Subcutaneous adipose tissue (tissue), 4 donors: ENCODE data around the gene TMEM184B. TPM values are rescaled to one million over a fixed set of nuclear protein-coding genes. Genes with fewer than 3 reads are reported as not detected.

Experiments used
- total RNA-seq, 4 donors: library from RNA; depleted of rRNA; stranded (reverse); fragments of >200 nt; gene quantifications; one replicate each; pipeline ENCODE4 v1.1.0, GENCODE V29; 2016
- TF ChIP-seq, protein P1 (sequence below): fragments of 450-650 bp; IDR thresholded peaks from one replicate; pipeline ENCODE4 v1.5.1; 2016; ENCODE audit warnings: low read depth, mild to moderate bottlenecking, control low read depth, antibody characterized with exemption, moderate library complexity

Gene TMEM184B
- total RNA-seq, 4 donors from 2014 or later: 23.6 to 105 (median 41.4) TPM

DNA sequence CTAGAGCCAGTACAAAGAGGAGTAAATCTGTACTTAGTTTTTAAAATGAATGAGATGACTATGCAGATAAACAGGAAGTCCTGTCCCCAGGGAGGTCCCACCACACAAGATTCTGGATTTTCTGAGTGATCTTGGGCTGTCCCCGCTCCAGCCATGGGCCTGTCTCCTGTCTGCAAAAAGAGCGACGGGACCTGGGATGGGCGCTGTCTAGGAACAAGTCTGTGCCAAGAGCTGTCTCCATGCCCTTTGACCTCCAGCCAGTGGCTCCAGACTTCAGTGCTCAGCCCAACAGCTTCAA lies 38.5 kb upstream of the TMEM184B start:
- TF ChIP-seq, protein P1, sequence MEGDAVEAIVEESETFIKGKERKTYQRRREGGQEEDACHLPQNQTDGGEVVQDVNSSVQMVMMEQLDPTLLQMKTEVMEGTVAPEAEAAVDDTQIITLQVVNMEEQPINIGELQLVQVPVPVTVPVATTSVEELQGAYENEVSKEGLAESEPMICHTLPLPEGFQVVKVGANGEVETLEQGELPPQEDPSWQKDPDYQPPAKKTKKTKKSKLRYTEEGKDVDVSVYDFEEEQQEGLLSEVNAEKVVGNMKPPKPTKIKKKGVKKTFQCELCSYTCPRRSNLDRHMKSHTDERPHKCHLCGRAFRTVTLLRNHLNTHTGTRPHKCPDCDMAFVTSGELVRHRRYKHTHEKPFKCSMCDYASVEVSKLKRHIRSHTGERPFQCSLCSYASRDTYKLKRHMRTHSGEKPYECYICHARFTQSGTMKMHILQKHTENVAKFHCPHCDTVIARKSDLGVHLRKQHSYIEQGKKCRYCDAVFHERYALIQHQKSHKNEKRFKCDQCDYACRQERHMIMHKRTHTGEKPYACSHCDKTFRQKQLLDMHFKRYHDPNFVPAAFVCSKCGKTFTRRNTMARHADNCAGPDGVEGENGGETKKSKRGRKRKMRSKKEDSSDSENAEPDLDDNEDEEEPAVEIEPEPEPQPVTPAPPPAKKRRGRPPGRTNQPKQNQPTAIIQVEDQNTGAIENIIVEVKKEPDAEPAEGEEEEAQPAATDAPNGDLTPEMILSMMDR: no peak

DNA sequence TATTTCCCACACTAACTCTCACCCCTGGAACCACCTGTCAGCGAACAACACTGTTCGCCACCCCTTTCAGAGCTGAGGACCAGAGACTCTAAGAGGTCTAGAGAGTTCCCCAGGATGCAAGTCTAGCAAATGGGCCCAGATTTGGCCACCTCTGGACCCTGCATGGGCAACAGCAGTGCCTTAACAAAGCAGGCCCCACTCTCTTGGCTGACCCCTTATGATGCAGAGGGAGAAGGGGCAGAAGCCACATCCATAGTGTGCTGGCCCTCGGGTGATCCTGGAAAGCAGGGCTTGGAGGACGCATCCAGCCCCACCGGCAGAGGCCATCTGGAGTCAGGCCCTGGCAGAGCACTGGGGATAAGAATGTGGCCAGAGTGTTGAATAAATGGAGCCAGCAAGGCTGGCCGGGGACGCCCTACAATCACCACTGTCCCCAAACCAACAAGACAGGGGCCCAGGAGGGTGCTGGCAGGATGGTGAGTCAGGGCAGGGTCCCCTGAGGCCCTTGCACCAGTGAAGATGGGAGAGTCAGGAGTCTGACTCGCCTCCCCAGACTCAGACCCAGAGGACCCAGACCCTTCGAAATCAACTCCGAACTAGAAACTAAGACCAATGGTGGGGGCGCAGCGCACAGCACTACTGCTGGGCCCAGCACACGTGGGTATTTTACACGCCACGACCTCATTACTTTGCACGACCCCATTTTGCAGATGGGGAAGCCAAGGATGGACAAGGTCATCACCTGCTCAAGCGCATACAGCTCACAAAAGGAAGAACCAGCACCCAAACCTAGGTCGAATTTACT lies 37.9 kb upstream of the TMEM184B start:
- TF ChIP-seq, protein P1: no peak

DNA sequence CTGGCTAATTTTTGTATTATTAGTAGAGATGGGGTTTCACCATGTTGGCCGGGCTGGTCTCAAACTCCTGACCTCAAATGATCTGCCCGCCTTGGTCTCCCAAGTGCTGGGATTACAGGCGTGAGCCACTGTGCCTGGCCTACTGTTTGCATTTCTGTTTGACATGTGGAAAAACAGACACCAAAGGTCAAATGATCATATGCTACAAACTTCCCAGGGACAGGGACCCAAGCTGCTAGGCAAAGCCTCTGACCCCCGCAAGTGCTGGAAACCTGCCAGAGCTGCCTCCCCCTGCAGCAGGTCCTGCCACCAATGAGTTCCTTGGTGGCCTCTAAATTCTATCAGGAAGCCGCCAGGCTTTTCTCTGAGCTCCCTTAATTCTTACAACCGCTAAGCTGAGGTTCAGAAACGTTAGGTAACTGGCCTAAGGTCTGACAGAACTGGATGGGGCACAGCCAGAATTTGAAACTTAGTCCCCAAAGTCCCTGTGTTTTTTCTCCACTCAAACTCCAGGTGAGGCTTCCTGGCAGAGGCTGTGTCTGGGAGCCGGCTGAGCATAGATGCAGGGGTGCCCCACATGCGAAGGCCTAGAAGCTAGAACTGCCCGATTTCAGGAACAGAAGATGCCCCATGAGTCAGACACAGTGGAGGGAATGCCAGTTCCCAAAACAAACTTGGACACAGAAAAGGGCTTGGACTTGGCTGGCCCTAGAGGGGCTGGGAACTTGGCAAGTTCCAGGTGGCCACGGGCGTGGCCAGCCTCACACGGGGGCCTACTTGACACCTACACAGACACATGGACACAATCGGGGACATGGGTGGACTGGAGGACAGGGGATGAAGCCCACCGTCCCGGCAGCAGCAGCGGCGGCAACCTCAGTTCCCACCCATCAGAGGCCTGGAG lies 37.1 kb upstream of the TMEM184B start:
- TF ChIP-seq, protein P1: no peak

GRCh38 chr22:38308791-38309498 lies 36.1 kb upstream of the TMEM184B start:
- TF ChIP-seq, protein P1: no peak

- TF ChIP-seq, protein P1: no peak
Measured at GRCh38 chr22:38305471-38306448, 33.0 kb upstream of the TMEM184B start.

- TF ChIP-seq, protein P1: no peak
Measured at GRCh38 chr22:38304526-38304925, 31.7 kb upstream of the TMEM184B start.
